HepG2 (cell line): ENCODE results near the gene DAPP1. TPM values are rescaled to one million over a fixed set of nuclear protein-coding genes. Genes with fewer than 3 reads are reported as not detected.

Experiments
- ATAC-seq: fragments of 200-7000 bp; cut with Tn5 transposase; 3 replicates; pipeline ENCODE4 v1.9.1; 2020; ENCODE audit warnings: mild to moderate bottlenecking, moderate library complexity
- BruUV-seq: library from RNA; stranded (reverse); fragments of 400-500 nt; replicated peaks from 2 replicates; lab custom pipeline; 2021; lab: Mats Ljungman, UMichigan
- CTCF ChIA-PET: fragments of 300-600 bp; formaldehyde crosslinking; extraction: SDS; loops from one replicate; lab custom pipeline; 2021; ENCODE audit warnings: low total read pairs, inconsistent platforms, low intra/inter-chr PET ratio; lab: Yijun Ruan, JAX
- POLR2A ChIA-PET: fragments of 350-600 bp; sonication (Branson Sonifier 250); formaldehyde crosslinking; loops from one replicate; lab custom pipeline; 2020; ENCODE audit warnings: antibody characterized with exemption, inconsistent platforms; lab: Yijun Ruan, JAX
- DNase-seq: peaks from one replicate; pipeline ENCODE4 v3.0.0-alpha.2; 2015; ENCODE audit warnings: low spot score
- FAIRE-seq: peaks from 3 replicates; lab custom pipeline; 2011; peaks lifted over from hg19 to GRCh38; lab: Jason Lieb, UNC
- H2AFZ ChIP-seq: one replicate; pipeline ENCODE4 v1.6.1; 2011; ENCODE audit warnings: low read length, inconsistent platforms
- H3K27ac ChIP-seq: fragments of 300-600 bp; 3 replicates; pipeline ENCODE4 v1.8.0; 2011; ENCODE audit warnings: mixed run types, mild to moderate bottlenecking, mixed read lengths, low read length, inconsistent platforms; ENCODE audit not compliant: insufficient read depth; ENCODE audit errors: extremely low read length
- H3K27me3 ChIP-seq, 2 experiments: fragments of 200-600 bp in 1 of 2; 2 replicates in 1 of 2; 3 replicates in 1 of 2; pipeline versions ENCODE4 v1.6.0 to v1.8.0; 2011; ENCODE audit warnings: low read length in 2 of 2, mild to moderate bottlenecking in 2 of 2, moderate library complexity in 2 of 2, inconsistent platforms in 1 of 2; ENCODE audit not compliant: insufficient read depth in 2 of 2, control insufficient read depth in 1 of 2
- H3K36me3 ChIP-seq, 2 experiments: fragments of 200-600 bp in 1 of 2; replicated peaks in 1 of 2; 2 replicates in 1 of 2; 3 replicates in 1 of 2; pipeline versions ENCODE4 v1.5.1 to v1.8.0; 2011; ENCODE audit warnings: low read length in 2 of 2, inconsistent platforms in 1 of 2; ENCODE audit not compliant: insufficient read depth in 2 of 2, control insufficient read depth in 1 of 2
- H3K4me1 ChIP-seq: 2 replicates; pipeline ENCODE4 v1.5.1; 2012; ENCODE audit warnings: low read length, inconsistent platforms; ENCODE audit not compliant: insufficient read depth
- H3K4me2 ChIP-seq: 2 replicates; pipeline ENCODE4 v1.6.0; 2011; ENCODE audit warnings: low read depth, low read length, inconsistent platforms
- H3K4me3 ChIP-seq, 3 experiments: fragments of 200-600 bp in 1 of 3; sonication (generic), shearing (Covaris generic) in 1 of 3; replicated peaks in 1 of 3; 2 replicates each; pipeline ENCODE4 v1.5.1; 2011 to 2016; ENCODE audit warnings: low read length in 3 of 3, inconsistent platforms in 2 of 3, low read depth in 2 of 3, mild to moderate bottlenecking in 2 of 3, control low read depth in 1 of 3, mixed read lengths in 1 of 3; ENCODE audit not compliant: insufficient read depth in 1 of 3
- H3K79me2 ChIP-seq: one replicate; pipeline ENCODE4 v1.6.1; 2011; ENCODE audit warnings: low read length, inconsistent platforms; ENCODE audit not compliant: insufficient read depth
- H3K9ac ChIP-seq: 2 replicates; pipeline ENCODE4 v1.6.0; 2011; ENCODE audit warnings: mild to moderate bottlenecking, low read depth, low read length, inconsistent platforms; ENCODE audit not compliant: insufficient read depth
- H3K9me3 ChIP-seq: 2 replicates; pipeline ENCODE4 v1.5.1; 2012; ENCODE audit warnings: mild to moderate bottlenecking, low read length
- H4K20me1 ChIP-seq: 2 replicates; pipeline ENCODE4 v1.6.0; 2011; ENCODE audit warnings: inconsistent platforms, mild to moderate bottlenecking, low read length, moderate library complexity; ENCODE audit not compliant: insufficient read depth
- ARID5B ChIP-seq: IDR thresholded peaks from 2 replicates; pipeline ENCODE4 v1.4.0; 2020; ENCODE audit warnings: mild to moderate bottlenecking, missing genetic modification reagents
- CERS6 ChIP-seq: sonication (generic); formaldehyde crosslinking; IDR thresholded peaks from 2 replicates; pipeline ENCODE4 v1.5.0; 2020; ENCODE audit warnings: missing genetic modification reagents
- EZH2 ChIP-seq: conservative IDR thresholded peaks from 2 replicates; pipeline ENCODE4 v1.6.1; 2012; ENCODE audit warnings: mild to moderate bottlenecking, low read depth, low read length, moderate library complexity
- FOXK2 ChIP-seq: fragments of 450-650 bp; IDR thresholded peaks from 2 replicates; pipeline ENCODE4 v1.6.1; 2016
- MAX ChIP-seq: IDR thresholded peaks from 2 replicates; pipeline ENCODE4 v1.6.1; 2012; ENCODE audit warnings: inconsistent platforms
- NCOA1 ChIP-seq: sonication (generic); formaldehyde crosslinking; IDR thresholded peaks from 2 replicates; pipeline ENCODE4 v1.9.0; 2021; ENCODE audit warnings: missing genetic modification reagents
- PREB ChIP-seq: sonication (generic); formaldehyde crosslinking; IDR thresholded peaks from 2 replicates; pipeline ENCODE4 v1.4.0; 2020; ENCODE audit warnings: missing genetic modification reagents
- SOX13 ChIP-seq, 3 experiments: fragments of 450-650 bp in 1 of 3; sonication (generic) in 1 of 3; formaldehyde crosslinking in 1 of 3; IDR thresholded peaks in 2 of 3; conservative IDR thresholded peaks in 1 of 3; 2 replicates each; pipeline versions ENCODE4 v1.5.0 to v1.6.1; 2016 to 2020; ENCODE audit warnings: antibody characterized with exemption in 1 of 3, mild to moderate bottlenecking in 1 of 3, missing compliant biosample characterization in 1 of 3, missing genetic modification reagents in 1 of 3, moderate library complexity in 1 of 3
- TAF15 ChIP-seq: fragments of 200-400 bp; formaldehyde crosslinking; IDR thresholded peaks from one replicate; pipeline ENCODE4 v1.6.1; 2018; ENCODE audit warnings: mild to moderate bottlenecking, low read depth, low read length; ENCODE audit not compliant: poor library complexity, severe bottlenecking
- ZBTB34 ChIP-seq: sonication (generic); formaldehyde crosslinking; IDR thresholded peaks from 2 replicates; pipeline ENCODE4 v1.8.0; 2022; ENCODE audit warnings: mild to moderate bottlenecking, missing genetic modification reagents
- ZNF430 ChIP-seq: sonication (generic); formaldehyde crosslinking; IDR thresholded peaks from 2 replicates; pipeline ENCODE4 v1.9.0; 2021; ENCODE audit warnings: mild to moderate bottlenecking, missing genetic modification reagents
- ZNF496 ChIP-seq: sonication (generic); formaldehyde crosslinking; IDR thresholded peaks from 2 replicates; pipeline ENCODE4 v1.8.1; 2023; ENCODE audit warnings: mild to moderate bottlenecking, moderate library complexity, missing genetic modification reagents; ENCODE audit not compliant: insufficient replicate concordance
- ZNF589 ChIP-seq: sonication (generic); formaldehyde crosslinking; conservative IDR thresholded peaks from 2 replicates; pipeline ENCODE4 v1.8.0; 2022; ENCODE audit warnings: mild to moderate bottlenecking, moderate library complexity, missing genetic modification reagents
- ZSCAN5A ChIP-seq: sonication (generic); formaldehyde crosslinking; IDR thresholded peaks from 2 replicates; pipeline ENCODE4 v1.8.0; 2022; ENCODE audit warnings: mild to moderate bottlenecking, missing genetic modification reagents, borderline replicate concordance
- WGBS: methylation state at CpG from one replicate; pipeline ENCODE4 v1.1.6; 2017; ENCODE audit warnings: low lambda C conversion rate; 5-methylcytosine and 5-hydroxymethylcytosine counted together
- in situ Hi-C: cut with HindIII; loops from 2 replicates; pipeline ENCODE4 v1.10.0; 2017; ENCODE audit warnings: low pct_unique_long_range_greater_than_20kb; ENCODE audit not compliant: extremely low pct_ligation_motif_present
- intact Hi-C: fragments of 100-400 bp; cut with micrococcal nuclease; formaldehyde crosslinking; loops from one replicate; pipeline ENCODE4 v1.10.0; 2022; ENCODE audit not compliant: unreplicated experiment
- polyA plus RNA-seq, 8 experiments: library from polyadenylated mRNA; depleted of rRNA in 3 of 8; stranded (reverse) in 7 of 8; unstranded in 1 of 8; fragments of >200 nt; fragmentation: Illumina TruSeq in 4 of 8; extraction: Trizol in 4 of 8; gene quantifications; 2 replicates each; pipeline versions ENCODE4 v1.2.1 to v1.2.3, GENCODE V29; 2011 to 2016; ENCODE audit warnings: low read depth in 4 of 8, missing spikeins in 1 of 8, mixed read lengths in 1 of 8; ENCODE audit not compliant: insufficient read depth in 1 of 8
- total RNA-seq, 5 experiments: library from RNA; depleted of rRNA; stranded (reverse); fragments of >200 nt; fragmentation: Illumina TruSeq; extraction: Trizol; gene quantifications; 2 replicates each; pipeline ENCODE4 v1.2.3, GENCODE V29; 2016; ENCODE audit warnings: low read depth in 1 of 5

Gene DAPP1
- total and polyA plus RNA-seq, 2 of the 13 experiments (the other 11 are each of a cell fraction or from before 2014, with no cell fraction given): not detected

- TF ChIP-seq TAF15: no peak
- no peak for TF ChIP-seq NCOA1 (CRISPR knock-in tag)
- TF ChIP-seq FOXK2: no peak
- no peak for TF ChIP-seq ZBTB34
- no peak for TF ChIP-seq MAX
- TF ChIP-seq CERS6: no peak
Observed at GRCh38 chr4:99887837-99888236, 71.2 kb downstream of the DAPP1 start (continued).

GRCh38 chr4:99891351-99891750, 74.7 kb downstream of the DAPP1 start:
- Histone ChIP-seq H3K9ac (no peak overlapping the region), H3K79me2 (peaks cover 35% of the 10 kb centered on the region), H3K4me1 (peaks cover 23% of the 10 kb centered on the region), H3K27ac (no peak overlapping the region), H3K4me3 (no peak overlapping the region), H3K27me3 (no peaks in the 10 kb centered on the region; a peak in 1 of 5 replicates), H4K20me1 (no peaks in the 10 kb centered on the region), H2AFZ (no peak overlapping the region), H3K4me2 (0 out of 2 replicates have a peak overlapping the region, but pooled peaks have one; percentile 10), H3K36me3 (peaks cover 0 to 4% of the 10 kb centered on the region in 2 experiments; a peak in 1 of 5 replicates), H3K9me3 (no peaks in the 10 kb centered on the region)
- ATAC-seq: no peak
- in situ Hi-C loops: loop anchor here (5.0 kb wide), 1 partner anchor 56 kb away; the partner anchor contains the start of gene DNAJB14
- ChIA-PET POLR2A (no interaction called here), CTCF (no interaction called here)
- DNase-seq: no peak
- BruUV-seq: no TSS peak
- FAIRE-seq: no peak
- 98% methylated on average over 2 of the region's 2 CpGs for WGBS
- intact Hi-C loops: no loop called here
- no peak for TF ChIP-seq EZH2
- TF ChIP-seq PREB (CRISPR knock-in tag): no peak
- no peak for TF ChIP-seq ZNF589 (CRISPR knock-in tag)
- TF ChIP-seq SOX13 (IDR thresholded peaks at IDR 0.05): no peak
- no peak for TF ChIP-seq SOX13 (CRISPR knock-in tag; conservative IDR thresholded peaks at IDR 0.05 in 1 of 2, IDR thresholded peaks at IDR 0.05 in 1 of 2)
- TF ChIP-seq ZSCAN5A: no peak
- TF ChIP-seq ZNF496 (CRISPR knock-in tag): no peak
- no peak for TF ChIP-seq ARID5B (CRISPR knock-in tag)
- TF ChIP-seq ZNF430 (CRISPR knock-in tag): no peak
